GM06990 (cell line): ENCODE data around the gene ABHD13.
"Not testable (repeated sequence)": the region's sequence is repeated elsewhere in the genome, so short reads cannot be mapped to it uniquely, and the experiment has no call there.

ENCODE experiments used
- DNase-seq: peaks from one replicate; pipeline ENCODE4 v3.0.0-alpha.2; 2011; ENCODE audit not compliant: insufficient read length; ENCODE audit errors: extremely low read depth
- H3K27me3 ChIP-seq: replicated peaks from 2 replicates; pipeline ENCODE4 v1.6.0; 2011; ENCODE audit warnings: low read length; ENCODE audit not compliant: control insufficient read depth, insufficient read depth
- H3K36me3 ChIP-seq: 2 replicates; pipeline ENCODE4 v1.5.1; 2011; ENCODE audit warnings: low read length; ENCODE audit not compliant: control insufficient read depth, insufficient read depth
- H3K4me3 ChIP-seq: replicated peaks from 2 replicates; pipeline ENCODE4 v1.5.1; 2011; ENCODE audit warnings: low read depth, mild to moderate bottlenecking, control low read depth, low read length
- TF ChIP-seq, protein P1 (sequence below): IDR thresholded peaks from 2 replicates; pipeline ENCODE4 v1.5.1; 2011; ENCODE audit warnings: low read length, control low read depth, mild to moderate bottlenecking, inconsistent platforms; ENCODE audit not compliant: insufficient read depth, poor library complexity, severe bottlenecking

ABHD13 gene

GRCh38 chr13:108266321-108266990 is 48.3 kb downstream of the ABHD13 start:
- TF ChIP-seq, protein P1, sequence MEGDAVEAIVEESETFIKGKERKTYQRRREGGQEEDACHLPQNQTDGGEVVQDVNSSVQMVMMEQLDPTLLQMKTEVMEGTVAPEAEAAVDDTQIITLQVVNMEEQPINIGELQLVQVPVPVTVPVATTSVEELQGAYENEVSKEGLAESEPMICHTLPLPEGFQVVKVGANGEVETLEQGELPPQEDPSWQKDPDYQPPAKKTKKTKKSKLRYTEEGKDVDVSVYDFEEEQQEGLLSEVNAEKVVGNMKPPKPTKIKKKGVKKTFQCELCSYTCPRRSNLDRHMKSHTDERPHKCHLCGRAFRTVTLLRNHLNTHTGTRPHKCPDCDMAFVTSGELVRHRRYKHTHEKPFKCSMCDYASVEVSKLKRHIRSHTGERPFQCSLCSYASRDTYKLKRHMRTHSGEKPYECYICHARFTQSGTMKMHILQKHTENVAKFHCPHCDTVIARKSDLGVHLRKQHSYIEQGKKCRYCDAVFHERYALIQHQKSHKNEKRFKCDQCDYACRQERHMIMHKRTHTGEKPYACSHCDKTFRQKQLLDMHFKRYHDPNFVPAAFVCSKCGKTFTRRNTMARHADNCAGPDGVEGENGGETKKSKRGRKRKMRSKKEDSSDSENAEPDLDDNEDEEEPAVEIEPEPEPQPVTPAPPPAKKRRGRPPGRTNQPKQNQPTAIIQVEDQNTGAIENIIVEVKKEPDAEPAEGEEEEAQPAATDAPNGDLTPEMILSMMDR: no peak
- Histone ChIP-seq H3K27me3 (no peaks in the 10 kb centered on the region), H3K36me3 (no peaks in the 10 kb centered on the region), H3K4me3 (no peak overlapping the region)
- DNase-seq: no peak

DNA sequence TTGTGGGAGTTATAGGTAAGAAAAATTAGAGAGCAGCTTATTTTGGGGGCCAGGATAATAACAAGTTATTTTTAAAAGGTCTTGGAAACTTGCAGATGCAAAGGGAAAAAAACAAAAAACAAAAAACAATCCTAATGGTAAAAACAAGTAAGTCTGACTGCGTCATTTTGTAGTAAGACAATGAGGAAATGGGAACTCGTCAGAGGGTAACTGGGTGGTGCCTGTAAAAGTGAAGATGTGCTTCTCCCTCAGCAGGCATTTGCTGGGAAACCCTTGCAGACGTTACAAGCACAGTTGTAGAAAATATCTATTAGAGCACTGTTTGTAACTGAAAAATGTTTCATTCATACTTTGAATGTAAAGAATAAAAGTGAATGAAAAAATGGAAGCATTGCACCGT is 49.2 kb downstream of the ABHD13 start:
- TF ChIP-seq, protein P1: no peak
- Histone ChIP-seq H3K4me3 (no peak overlapping the region), H3K36me3 (no peaks in the 10 kb centered on the region), H3K27me3 (no peaks in the 10 kb centered on the region)
- DNase-seq: no peak

DNA sequence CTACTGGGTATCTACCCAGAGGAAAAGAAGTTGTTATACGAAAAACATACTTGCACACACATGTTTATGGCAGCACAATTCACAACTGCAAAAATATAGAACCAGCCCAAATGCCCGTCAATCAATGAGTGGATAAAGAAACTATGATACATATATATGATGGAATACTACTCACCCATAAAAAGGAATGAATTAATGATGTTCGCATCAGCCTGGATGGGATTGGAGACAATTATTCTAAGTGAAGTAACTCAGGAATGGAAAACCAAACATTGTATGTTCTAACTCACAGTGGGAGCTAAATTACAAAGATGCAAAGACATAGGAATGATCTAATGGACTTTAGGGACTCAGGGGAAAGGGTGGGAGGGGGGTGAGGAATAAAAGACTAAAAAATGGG is 49.7 kb downstream of the ABHD13 start:
- not testable (repeated sequence) for H3K27me3 ChIP-seq

DNA sequence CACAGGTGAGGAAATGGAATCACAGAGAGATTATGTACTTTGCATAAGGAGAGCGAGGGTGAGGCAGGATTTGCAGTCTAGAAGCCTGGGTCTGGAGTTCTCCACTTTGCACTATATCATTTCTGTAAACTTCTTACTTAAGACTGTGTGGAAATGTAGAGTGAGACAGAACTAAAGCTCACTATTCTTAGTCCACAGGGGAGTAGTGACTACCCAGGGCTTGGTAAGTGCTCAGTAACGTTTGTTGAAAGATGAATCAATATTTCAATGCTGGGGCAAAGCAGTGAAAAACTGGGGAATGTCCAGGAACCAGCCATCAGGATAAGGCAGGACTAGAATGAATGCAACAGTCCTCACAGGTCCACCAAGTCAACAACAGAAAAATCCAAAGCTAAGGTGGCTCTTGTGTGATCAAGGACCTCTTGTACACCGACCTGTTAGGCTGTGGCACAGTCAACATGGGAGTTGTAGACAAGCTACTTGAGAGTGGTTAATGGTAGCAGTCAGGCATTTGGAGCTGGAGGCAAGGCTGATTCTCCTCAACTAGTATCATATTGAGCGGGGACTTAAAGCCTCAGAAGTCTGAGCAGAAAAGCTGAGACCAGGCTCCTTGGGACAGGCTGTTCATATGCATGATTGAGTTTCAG is 50.4 kb downstream of the ABHD13 start:
- no peaks in the 10 kb centered on the region for H3K27me3 ChIP-seq
- H3K36me3 ChIP-seq: no peaks in the 10 kb centered on the region
- TF ChIP-seq, protein P1: no peak
- H3K4me3 ChIP-seq: no peak overlapping the region
- no peak for DNase-seq

More for the DNA sequence above, 49.7 kb downstream of the ABHD13 start:
- H3K4me3 ChIP-seq, DNase-seq, H3K36me3 ChIP-seq: not testable (repeated sequence)

DNA sequence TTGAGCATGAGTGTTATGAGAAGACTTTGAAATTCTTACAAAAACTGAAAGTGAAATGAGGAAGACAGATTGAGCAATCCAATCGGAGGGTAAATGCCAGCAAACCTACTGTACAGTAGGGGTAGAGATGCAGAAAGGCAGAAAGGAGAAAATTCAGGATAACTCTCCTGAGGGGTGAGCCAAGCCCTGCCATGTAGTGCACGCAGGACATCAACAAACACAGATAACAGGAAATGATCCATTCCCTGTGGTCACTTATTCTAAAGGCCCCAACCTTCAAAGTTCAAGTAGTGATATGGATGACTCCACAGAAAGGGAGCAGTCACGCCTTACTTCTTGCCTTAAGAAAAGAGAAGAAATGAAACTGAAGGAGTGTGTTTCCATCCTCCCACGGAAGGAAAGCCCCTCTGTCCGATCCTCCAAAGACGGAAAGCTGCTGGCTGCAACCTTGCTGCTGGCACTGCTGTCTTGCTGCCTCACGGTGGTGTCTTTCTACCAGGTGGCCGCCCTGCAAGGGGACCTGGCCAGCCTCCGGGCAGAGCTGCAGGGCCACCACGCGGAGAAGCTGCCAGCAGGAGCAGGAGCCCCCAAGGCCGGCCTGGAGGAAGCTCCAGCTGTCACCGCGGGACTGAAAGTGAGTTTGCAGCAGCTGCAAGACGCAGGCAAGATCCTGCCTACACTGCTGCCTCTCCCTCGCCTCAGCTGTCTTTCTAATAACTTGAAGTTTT is 51.6 kb downstream of the ABHD13 start, which contains the start of gene TNFSF13B:
Gene TNFSF13B (plus strand): TSS at position 118 of the 728 bp plus-strand sequence. CDS start 178 bp downstream, at position 296.
- peak within 1 kb of the TSS; percentile 60 for H3K4me3 ChIP-seq
- no peaks in the 10 kb centered on the region for H3K36me3 ChIP-seq
- TF ChIP-seq, protein P1: peak; percentile 42
- DNase-seq: peak; percentile 80
- no peaks in the 10 kb centered on the region for H3K27me3 ChIP-seq

DNA sequence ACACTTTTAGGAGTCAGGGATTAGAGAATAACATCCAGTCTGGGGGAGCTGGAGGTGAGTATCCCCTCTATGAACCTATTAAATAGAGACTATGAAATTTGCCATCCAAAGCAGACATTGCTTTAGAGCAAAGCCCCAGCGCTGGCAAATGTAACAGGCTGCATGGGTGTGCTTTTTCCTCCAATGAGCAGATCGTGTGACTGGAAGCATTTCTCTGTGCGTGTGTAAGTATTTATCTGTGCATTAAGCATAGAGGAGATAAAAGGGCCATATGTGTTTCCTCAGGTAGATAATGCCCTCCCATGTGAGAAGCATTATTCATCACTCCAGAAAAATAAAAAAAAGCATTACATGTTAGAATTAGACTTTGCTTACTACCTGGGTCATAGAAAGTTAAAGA is 52.2 kb downstream of the ABHD13 start:
- H3K4me3 ChIP-seq: peak overlapping the region; percentile 60
- H3K36me3 ChIP-seq: no peaks in the 10 kb centered on the region
- DNase-seq: no peak
- TF ChIP-seq, protein P1: no peak
- H3K27me3 ChIP-seq: no peaks in the 10 kb centered on the region
